ENCODE results near the gene PPP1R13L.

- TF ChIP-seq SP1 (IDR thresholded peaks at IDR 0.05) (no peak), FOXA1 (IDR thresholded peaks at IDR 0.05) (no peak), ZNF384 (IDR thresholded peaks at IDR 0.05) (no peak), BHLHE40 (IDR thresholded peaks at IDR 0.05; ENCODE audit: borderline replicate concordance) (no peak), TARDBP (IDR thresholded peaks at IDR 0.05) (no peak), FOXM1 (IDR thresholded peaks at IDR 0.05; ENCODE audit: borderline replicate concordance) (no peak), FOXK2 (IDR thresholded peaks at IDR 0.05) (no peak)
Measured at GRCh38 chr19:45423033-45423588, 18.2 kb upstream of the PPP1R13L start.
